Right lung (tissue), 5 donors: ENCODE measurements around the gene CA10. TPM values are rescaled to one million over a fixed set of nuclear protein-coding genes. Genes with fewer than 3 reads are reported as not detected.

Experiments used
- DNase-seq, 2 donors: peaks; one replicate each; pipeline ENCODE4 v3.0.0-alpha.2; 2013
- polyA plus RNA-seq, 5 donors: library from polyadenylated mRNA; unstranded; fragments of 120-200 nt; gene quantifications; one replicate each; pipeline versions ENCODE4 v1.2.1 to v1.2.3, GENCODE V29; 2013; ENCODE audit warnings: inconsistent platforms in 1 of 5, low replicate concordance in 1 of 5; ENCODE audit not compliant: insufficient read length in 5 of 5, insufficient read depth in 1 of 5

The CA10 gene
- polyA plus RNA-seq, 5 donors, result 0.04 to 0.19 (median 0.17) TPM; not detected in 2

DNA sequence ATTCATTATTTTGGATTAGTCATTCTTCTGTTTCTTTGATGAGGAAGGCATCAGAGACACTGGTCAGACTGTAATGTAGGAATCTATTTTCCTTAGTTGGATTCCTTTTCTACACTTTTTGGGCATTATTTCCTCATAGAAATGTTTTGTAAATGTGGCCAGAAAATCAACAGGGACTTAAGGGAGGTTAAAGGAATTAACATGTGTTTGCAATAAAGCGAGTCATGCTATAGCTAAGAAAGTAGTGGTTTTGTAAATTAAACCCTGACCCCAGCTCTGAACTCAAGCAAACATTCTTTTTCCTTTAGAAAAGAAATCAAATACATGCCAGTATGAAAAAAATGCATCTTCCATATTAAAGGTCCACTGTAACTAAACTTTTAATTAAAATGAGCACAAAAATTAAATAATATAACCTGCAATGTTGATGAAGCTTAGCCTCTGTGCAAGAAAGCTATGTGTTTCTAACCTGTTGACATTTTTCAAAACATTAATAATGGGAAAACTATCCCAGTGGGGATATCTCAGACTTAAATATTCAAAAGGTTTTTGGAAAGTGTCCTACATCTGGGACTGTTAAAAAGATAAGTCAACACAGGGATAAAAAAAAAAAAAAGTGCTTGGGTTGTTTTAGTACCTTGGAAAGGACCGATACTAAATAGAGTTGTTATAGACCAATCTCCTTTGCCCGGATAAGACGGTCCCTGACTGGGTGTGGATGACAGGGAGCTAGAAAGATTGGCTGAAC is 428.0 kb downstream of the CA10 start:
- DNase-seq, result no peak

DNA sequence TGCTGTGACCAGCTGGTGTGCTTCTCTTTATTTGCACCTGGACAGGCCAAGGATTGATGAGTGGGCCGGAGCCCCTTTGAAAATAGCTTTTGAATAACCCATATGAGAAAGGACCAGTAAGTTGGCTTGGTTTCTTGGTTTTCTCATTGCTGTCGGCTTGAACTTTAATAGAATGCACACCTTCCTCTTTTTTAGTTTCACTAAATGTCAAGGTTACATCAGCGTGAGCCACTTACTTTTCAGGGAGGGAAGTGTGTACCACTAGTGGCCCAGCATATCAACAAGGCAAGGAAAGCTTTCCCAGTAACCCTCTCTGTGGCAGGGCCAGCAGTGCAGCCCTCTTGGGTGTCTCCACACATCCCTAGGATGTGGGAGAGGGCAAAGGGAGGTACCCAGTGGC is 433.3 kb downstream of the CA10 start:
- no peak for DNase-seq

DNA sequence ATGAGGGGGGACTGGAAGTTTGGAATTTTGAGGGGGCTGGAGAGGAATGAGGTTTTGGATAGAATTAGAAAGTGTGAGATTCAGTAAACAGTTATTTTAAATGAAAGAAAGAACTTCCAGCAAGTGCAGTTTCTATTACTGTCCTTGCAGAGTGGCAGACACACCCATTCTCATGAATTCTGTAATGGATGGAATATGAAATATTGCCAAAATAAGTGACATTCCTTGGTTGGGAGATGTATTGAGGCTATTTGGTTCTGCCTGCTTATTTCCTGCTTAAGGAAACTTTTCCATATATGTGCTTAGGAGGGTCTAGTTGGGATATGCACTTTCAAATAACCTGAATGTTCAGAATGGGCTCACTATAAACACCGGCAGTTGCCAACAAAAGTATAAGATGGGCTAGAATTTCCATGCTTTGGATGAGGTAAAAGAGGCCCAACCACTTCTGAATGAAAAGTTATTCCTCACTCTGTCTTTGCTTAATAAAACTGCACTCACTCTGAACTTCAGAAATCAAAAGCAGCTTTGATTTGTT is 434.4 kb downstream of the CA10 start:
- DNase-seq, result no peak

GRCh38 chr17:51722994-51723393 is 435.5 kb downstream of the CA10 start:
- DNase-seq, result no peak

GRCh38 chr17:51721730-51722129 is 436.8 kb downstream of the CA10 start:
- DNase-seq, result no peak

DNA sequence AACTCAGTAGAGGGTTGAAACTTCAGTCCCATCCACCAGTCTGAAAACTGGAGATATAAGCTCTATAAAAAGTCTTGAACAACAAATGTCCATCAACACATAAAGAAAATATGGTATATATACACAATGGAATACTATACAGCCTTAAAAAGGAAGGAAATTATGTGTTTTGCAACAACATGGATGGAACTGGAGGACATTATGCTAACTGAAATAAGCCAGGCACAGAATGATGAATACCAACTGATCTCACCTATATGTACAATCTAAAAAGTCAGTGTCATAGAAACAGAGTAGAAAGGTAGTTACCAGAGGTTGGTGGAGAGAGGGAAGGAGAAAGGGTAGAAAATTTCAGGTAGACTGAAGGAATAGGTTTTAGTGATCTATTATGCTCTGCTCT is 438.1 kb downstream of the CA10 start:
- DNase-seq, result no peak

DNA sequence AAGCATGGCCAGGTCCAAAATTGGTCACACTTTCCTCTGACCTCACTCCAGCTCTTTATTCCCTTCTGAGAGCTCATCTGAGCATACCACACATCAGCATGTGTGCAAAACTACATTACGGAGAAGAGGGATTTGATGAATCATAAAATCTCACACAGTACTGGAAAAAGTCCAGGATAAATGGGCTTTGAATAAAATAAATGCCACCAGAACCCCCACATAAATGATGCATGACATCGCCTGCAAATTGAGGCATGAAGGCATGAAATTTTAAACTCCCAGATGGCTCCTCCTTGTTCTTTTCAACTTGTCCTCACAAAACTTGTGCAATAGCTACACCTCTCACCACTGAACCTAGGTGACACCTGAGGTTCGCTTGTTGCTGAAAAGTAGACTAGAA is 439.5 kb downstream of the CA10 start:
- no peak for DNase-seq

GRCh38 chr17:51711581-51711980 is 446.9 kb downstream of the CA10 start:
- DNase-seq, result no peak

DNA sequence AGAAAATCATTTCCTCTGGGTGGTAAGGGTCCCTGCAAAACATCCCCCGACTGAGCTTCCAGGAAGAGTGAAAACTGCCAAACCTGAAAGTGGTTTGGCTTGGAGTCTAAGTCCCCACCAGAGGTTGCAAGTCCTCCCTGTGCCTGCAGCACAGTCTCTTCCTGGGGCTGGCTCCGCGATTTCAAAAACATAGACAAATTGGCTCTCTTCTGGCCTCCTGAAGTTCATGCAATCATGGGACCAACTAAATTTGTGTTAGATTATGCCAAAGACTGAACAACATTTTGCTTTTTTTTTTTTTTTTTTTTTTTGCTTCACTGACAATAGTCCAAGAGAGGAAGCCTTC is 447.9 kb downstream of the CA10 start:
- no peak for DNase-seq

- no peak for DNase-seq
Measured at GRCh38 chr17:51709694-51710633, 448.6 kb downstream of the CA10 start.

GRCh38 chr17:51707216-51707615 is 451.3 kb downstream of the CA10 start:
- DNase-seq, result no peak

GRCh38 chr17:51706093-51706492 is 452.4 kb downstream of the CA10 start:
- DNase-seq, result no peak

GRCh38 chr17:51703361-51704341 is 454.9 kb downstream of the CA10 start:
- DNase-seq, result no peak

GRCh38 chr17:51702963-51703360 is 455.6 kb downstream of the CA10 start:
- DNase-seq, result no peak

DNA sequence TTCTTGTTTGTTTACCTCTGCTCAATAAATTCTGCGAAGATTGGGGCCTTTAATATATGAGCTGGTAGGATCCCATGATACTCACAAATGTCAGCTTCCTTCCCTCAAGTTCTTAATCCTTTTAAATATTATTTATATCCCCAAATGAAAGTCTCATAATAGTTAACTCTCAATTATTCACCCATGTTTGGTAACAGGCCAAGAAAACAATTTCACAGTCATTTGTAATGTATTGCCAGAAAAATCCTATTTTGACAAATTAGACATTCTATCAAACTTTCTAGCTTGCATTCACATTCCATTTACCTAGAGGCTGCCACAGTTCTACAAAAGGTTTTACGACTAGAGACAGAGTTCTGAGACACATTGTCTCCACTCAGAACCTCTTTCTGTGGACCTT is 457.0 kb downstream of the CA10 start:
- DNase-seq, result no peak

- DNase-seq, result no peak
Measured at GRCh38 chr17:51700011-51700760, 458.3 kb downstream of the CA10 start.

DNA sequence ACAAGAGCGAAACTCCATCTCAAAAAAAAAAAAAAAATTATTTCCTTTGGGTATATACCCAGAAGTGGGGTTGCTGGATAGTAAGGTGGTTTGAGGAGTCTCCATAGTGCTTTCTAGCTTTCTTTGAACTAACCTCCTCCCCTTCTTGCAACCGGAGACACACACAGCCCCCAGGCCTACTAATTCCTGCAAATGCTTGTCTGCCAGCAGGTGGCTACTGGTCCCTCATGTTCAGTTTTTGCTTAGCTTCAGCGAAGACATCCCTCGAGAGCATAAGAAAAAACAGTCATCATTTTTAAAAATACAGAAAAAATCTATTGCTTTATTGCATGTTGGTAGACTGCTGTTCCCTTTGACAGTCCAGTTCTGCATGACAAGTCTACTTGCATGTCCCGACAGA is 459.2 kb downstream of the CA10 start:
- no peak for DNase-seq

DNA sequence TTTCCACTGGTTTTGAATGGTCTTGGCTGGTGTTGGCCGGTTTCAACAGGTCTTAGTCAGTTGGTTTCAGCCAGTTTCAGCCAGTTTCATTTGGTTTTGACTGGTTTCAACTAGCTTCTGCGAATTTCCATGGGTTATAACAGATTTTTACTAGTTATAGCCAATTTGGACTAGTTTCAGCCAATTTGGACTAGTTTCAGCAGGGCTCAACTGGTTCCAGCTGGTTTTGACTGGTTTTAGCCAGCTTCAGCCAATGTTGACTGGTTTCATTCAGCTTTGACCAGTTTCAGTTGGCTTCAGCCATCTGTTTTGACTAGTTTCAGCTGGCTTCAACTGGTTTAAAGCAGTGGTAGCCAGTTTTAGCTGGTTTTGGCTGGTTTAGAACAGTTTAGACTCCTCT is 465.6 kb downstream of the CA10 start:
- DNase-seq, result no peak

GRCh38 chr17:51687887-51688286 is 470.6 kb downstream of the CA10 start:
- no peak for DNase-seq

GRCh38 chr17:51685287-51685909 is 473.1 kb downstream of the CA10 start:
- DNase-seq, result no peak
